GM13976 (cell line): Measurements from ENCODE around the gene PTTG1IP.

ENCODE experiments used
- DNase-seq: peaks from one replicate; pipeline ENCODE4 v3.0.0; 2012; ENCODE audit warnings: low spot score
- CTCF ChIP-seq: IDR thresholded peaks from 2 replicates; pipeline ENCODE4 v1.5.1; 2012; ENCODE audit warnings: borderline replicate concordance, mild to moderate bottlenecking; ENCODE audit not compliant: insufficient read depth; ENCODE audit errors: extremely low read depth, missing control alignments, control extremely low read depth
- in situ Hi-C: fragments of 300-500 bp; cut with MboI; formaldehyde crosslinking; loops from one replicate; pipeline ENCODE4 v1.12.0; 2022; ENCODE audit warnings: low sequenced_read_pairs, mixed read lengths, inconsistent platforms; ENCODE audit not compliant: unreplicated experiment

PTTG1IP gene

GRCh38 chr21:44907966-44908895 lies 34.7 kb upstream of the PTTG1IP start:
- in situ Hi-C loops = no loop called here
- DNase-seq = no peak
- no peak for TF ChIP-seq CTCF

- DNase-seq = no peak
- TF ChIP-seq CTCF = no peak
- in situ Hi-C loops = no loop called here
Observed at GRCh38 chr21:44907225-44907965, 33.9 kb upstream of the PTTG1IP start.

GRCh38 chr21:44905728-44906090 lies 32.2 kb upstream of the PTTG1IP start:
- in situ Hi-C loops = no loop called here
- no peak for TF ChIP-seq CTCF
- no peak for DNase-seq

- TF ChIP-seq CTCF = no peak
- in situ Hi-C loops = no loop called here
- no peak for DNase-seq
Observed at GRCh38 chr21:44905016-44905727, 31.7 kb upstream of the PTTG1IP start.

- TF ChIP-seq CTCF = no peak
- no peak for DNase-seq
- in situ Hi-C loops = no loop called here
Observed at GRCh38 chr21:44904141-44904923, 30.8 kb upstream of the PTTG1IP start.

GRCh38 chr21:44903689-44904088 lies 30.2 kb upstream of the PTTG1IP start:
- in situ Hi-C loops = no loop called here
- TF ChIP-seq CTCF = no peak
- no peak for DNase-seq
